Liver (tissue), 3 donors: ENCODE data around the gene NOTO.

ENCODE experiments used
- CTCF ChIP-seq: fragments of 150-350 bp; IDR thresholded peaks from 2 replicates; pipeline ENCODE4 v1.5.1; 2017; ENCODE audit warnings: improper control_type of control experiment, low read depth, low read length; ENCODE audit not compliant: missing input control
- REST ChIP-seq: IDR thresholded peaks from 2 replicates; pipeline ENCODE4 v1.6.1; 2016; ENCODE audit warnings: antibody characterized with exemption, mild to moderate bottlenecking
- SP1 ChIP-seq: IDR thresholded peaks from 2 replicates; pipeline ENCODE4 v1.6.1; 2018; ENCODE audit warnings: antibody characterized with exemption, mild to moderate bottlenecking
- YY1 ChIP-seq: IDR thresholded peaks from 2 replicates; pipeline ENCODE4 v1.6.1; 2016; ENCODE audit warnings: antibody characterized with exemption, mild to moderate bottlenecking
- ZBTB33 ChIP-seq: IDR thresholded peaks from 2 replicates; pipeline ENCODE4 v1.6.1; 2016; ENCODE audit warnings: antibody characterized with exemption
- donor health status: healthy.
- donor health status: healthy.

GRCh38 chr2:73187549-73187948, 14.8 kb upstream of the NOTO start:
- TF ChIP-seq REST (no peak), CTCF (no peak), SP1 (no peak), YY1 (no peak), ZBTB33 (no peak)
